HEK293T (cell line): Measurements from ENCODE around the gene CYP2A6.

ENCODE experiments used
- FOXA1 ChIP-seq: fragments of 450-650 bp; IDR thresholded peaks from 2 replicates; pipeline ENCODE4 v1.6.1; 2016; ENCODE audit warnings: mild to moderate bottlenecking
- FOXK2 ChIP-seq: fragments of 450-650 bp; IDR thresholded peaks from 2 replicates; pipeline ENCODE4 v1.6.1; 2016; ENCODE audit warnings: mild to moderate bottlenecking
- FOXM1 ChIP-seq: fragments of 450-650 bp; IDR thresholded peaks from 2 replicates; pipeline ENCODE4 v1.6.1; 2017; ENCODE audit warnings: mild to moderate bottlenecking, borderline replicate concordance
- SP1 ChIP-seq: fragments of 450-650 bp; IDR thresholded peaks from 2 replicates; pipeline ENCODE4 v1.6.1; 2017
- SUZ12 ChIP-seq: fragments of 450-650 bp; IDR thresholded peaks from 2 replicates; pipeline ENCODE4 v1.6.1; 2016; ENCODE audit warnings: mild to moderate bottlenecking
- ZNF384 ChIP-seq: fragments of 450-650 bp; IDR thresholded peaks from 2 replicates; pipeline ENCODE4 v1.6.1; 2016
- TF ChIP-seq, protein P1 (sequence below): fragments of 450-650 bp; IDR thresholded peaks from 2 replicates; pipeline ENCODE4 v1.6.1; 2016

DNA sequence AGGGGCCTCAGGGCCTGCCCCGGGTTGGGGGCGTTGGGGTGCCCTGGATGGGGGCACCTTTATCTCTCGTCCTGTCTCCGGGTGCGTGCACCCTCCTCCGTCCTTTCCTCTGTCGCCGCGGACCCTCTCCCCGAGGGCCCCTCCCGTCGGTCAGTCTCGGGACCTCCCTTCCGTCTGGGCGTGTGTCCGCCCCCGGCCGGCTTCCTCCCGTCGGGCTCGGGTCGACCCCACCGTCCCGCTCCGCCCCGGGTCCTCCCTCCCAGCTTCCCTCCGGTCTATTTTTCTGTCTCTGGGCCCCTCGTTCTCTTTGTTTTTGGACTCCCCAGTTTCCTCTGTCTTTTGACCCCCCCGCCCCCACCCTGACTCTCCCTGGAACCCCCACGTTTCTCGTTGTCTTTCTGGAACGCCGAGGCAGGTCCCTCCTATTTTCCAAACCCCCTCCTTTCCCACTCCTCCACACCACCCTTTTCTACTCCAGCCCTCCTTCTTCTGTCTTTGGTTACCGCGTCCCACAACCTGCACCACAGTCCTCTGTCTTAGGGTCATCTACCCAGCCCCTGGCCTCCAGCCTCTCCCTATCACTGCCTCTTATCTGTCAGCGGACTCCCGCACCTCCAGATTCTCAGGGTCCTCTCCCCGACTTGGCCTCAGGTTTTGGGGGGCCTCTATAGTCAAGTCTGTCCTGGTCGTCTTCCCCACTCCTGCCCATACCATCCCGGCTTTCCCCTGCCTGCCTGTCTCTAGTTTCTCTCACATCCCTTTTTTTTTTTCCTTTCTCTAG is 50.5 kb downstream of the CYP2A6 start:
- no peak for TF ChIP-seq FOXA1
- no peak for TF ChIP-seq FOXK2
- no peak for TF ChIP-seq ZNF384
- no peak for TF ChIP-seq FOXM1
- TF ChIP-seq SUZ12: no peak
- TF ChIP-seq, protein P1, sequence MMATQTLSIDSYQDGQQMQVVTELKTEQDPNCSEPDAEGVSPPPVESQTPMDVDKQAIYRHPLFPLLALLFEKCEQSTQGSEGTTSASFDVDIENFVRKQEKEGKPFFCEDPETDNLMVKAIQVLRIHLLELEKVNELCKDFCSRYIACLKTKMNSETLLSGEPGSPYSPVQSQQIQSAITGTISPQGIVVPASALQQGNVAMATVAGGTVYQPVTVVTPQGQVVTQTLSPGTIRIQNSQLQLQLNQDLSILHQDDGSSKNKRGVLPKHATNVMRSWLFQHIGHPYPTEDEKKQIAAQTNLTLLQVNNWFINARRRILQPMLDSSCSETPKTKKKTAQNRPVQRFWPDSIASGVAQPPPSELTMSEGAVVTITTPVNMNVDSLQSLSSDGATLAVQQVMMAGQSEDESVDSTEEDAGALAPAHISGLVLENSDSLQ: no peak
- TF ChIP-seq SP1: no peak
